HepG2 (cell line): ENCODE data around the gene ANKRD40. TPM values are rescaled to one million over a fixed set of nuclear protein-coding genes. Genes with fewer than 3 reads are reported as not detected.

Source experiments
- ATF3 ChIP-seq: sonication (generic); formaldehyde crosslinking; IDR thresholded peaks from 2 replicates; pipeline ENCODE4 v1.4.0; 2020; ENCODE audit warnings: missing genetic modification reagents
- FOXO1 ChIP-seq: sonication (generic); formaldehyde crosslinking; IDR thresholded peaks from 2 replicates; pipeline ENCODE4 v1.4.0; 2020; ENCODE audit warnings: missing genetic modification reagents
- MEIS2 ChIP-seq: sonication (generic); formaldehyde crosslinking; IDR thresholded peaks from 2 replicates; pipeline ENCODE4 v1.9.0; 2021; ENCODE audit warnings: mild to moderate bottlenecking, missing genetic modification reagents
- NCOA2 ChIP-seq: sonication (generic); formaldehyde crosslinking; IDR thresholded peaks from 2 replicates; pipeline ENCODE4 v1.8.0; 2022; ENCODE audit warnings: inconsistent platforms
- NFYC ChIP-seq: IDR thresholded peaks from 2 replicates; pipeline ENCODE4 v1.6.1; 2016; ENCODE audit warnings: missing genetic modification reagents, missing compliant biosample characterization
- SIX1 ChIP-seq: sonication (generic); formaldehyde crosslinking; IDR thresholded peaks from 2 replicates; pipeline ENCODE4 v1.4.0; 2020; ENCODE audit warnings: missing genetic modification reagents, borderline replicate concordance
- SOX13 ChIP-seq, 3 experiments: fragments of 450-650 bp in 1 of 3; sonication (generic) in 1 of 3; formaldehyde crosslinking in 1 of 3; IDR thresholded peaks in 2 of 3; conservative IDR thresholded peaks in 1 of 3; 2 replicates each; pipeline versions ENCODE4 v1.5.0 to v1.6.1; 2016 to 2020; ENCODE audit warnings: antibody characterized with exemption in 1 of 3, mild to moderate bottlenecking in 1 of 3, missing compliant biosample characterization in 1 of 3, missing genetic modification reagents in 1 of 3, moderate library complexity in 1 of 3
- SRSF4 ChIP-seq: fragments of 200-400 bp; formaldehyde crosslinking; IDR thresholded peaks from one replicate; pipeline ENCODE4 v1.6.1; 2018; ENCODE audit warnings: mild to moderate bottlenecking, low read depth, low read length, moderate library complexity; ENCODE audit not compliant: poor library complexity, severe bottlenecking
- TBX3 ChIP-seq: fragments of 450-650 bp; IDR thresholded peaks from 2 replicates; pipeline ENCODE4 v1.6.1; 2017; ENCODE audit warnings: antibody characterized with exemption, mild to moderate bottlenecking, inconsistent platforms, borderline replicate concordance
- U2AF1 ChIP-seq: fragments of 200-400 bp; formaldehyde crosslinking; optimal IDR thresholded peaks from 2 replicates; pipeline ENCODE3; 2017; ENCODE audit warnings: mild to moderate bottlenecking, low read depth, low read length
- ZBTB14 ChIP-seq: sonication (generic); formaldehyde crosslinking; IDR thresholded peaks from 2 replicates; pipeline ENCODE4 v1.4.0; 2020; ENCODE audit warnings: missing genetic modification reagents
- ZBTB49 ChIP-seq: sonication (generic); formaldehyde crosslinking; IDR thresholded peaks from 2 replicates; pipeline ENCODE4 v1.4.0; 2020; ENCODE audit warnings: missing genetic modification reagents, borderline replicate concordance
- ZNF329 ChIP-seq: sonication (generic); formaldehyde crosslinking; IDR thresholded peaks from 2 replicates; pipeline ENCODE4 v1.9.0; 2021; ENCODE audit warnings: low read depth, mild to moderate bottlenecking, missing genetic modification reagents
- ZNF414 ChIP-seq: sonication (generic); formaldehyde crosslinking; IDR thresholded peaks from 2 replicates; pipeline ENCODE4 v1.5.0; 2020; ENCODE audit warnings: missing genetic modification reagents
- ZNF543 ChIP-seq: sonication (generic); formaldehyde crosslinking; IDR thresholded peaks from 2 replicates; pipeline ENCODE4 v1.4.0; 2020; ENCODE audit warnings: mild to moderate bottlenecking, missing genetic modification reagents
- ZNF775 ChIP-seq: sonication (generic); formaldehyde crosslinking; IDR thresholded peaks from 2 replicates; pipeline ENCODE4 v1.4.0; 2020; ENCODE audit warnings: missing genetic modification reagents, mild to moderate bottlenecking, moderate library complexity, borderline replicate concordance
- ZNF878 ChIP-seq: sonication (generic); formaldehyde crosslinking; IDR thresholded peaks from 2 replicates; pipeline ENCODE4 v1.8.1; 2023; ENCODE audit warnings: mild to moderate bottlenecking, missing genetic modification reagents, moderate library complexity
- polyA plus RNA-seq, 8 experiments: library from polyadenylated mRNA; depleted of rRNA in 3 of 8; stranded (reverse) in 7 of 8; unstranded in 1 of 8; fragments of >200 nt; fragmentation: Illumina TruSeq in 4 of 8; extraction: Trizol in 4 of 8; gene quantifications; 2 replicates each; pipeline versions ENCODE4 v1.2.1 to v1.2.3, GENCODE V29; 2011 to 2016; ENCODE audit warnings: low read depth in 4 of 8, missing spikeins in 1 of 8, mixed read lengths in 1 of 8; ENCODE audit not compliant: insufficient read depth in 1 of 8
- total RNA-seq, 5 experiments: library from RNA; depleted of rRNA; stranded (reverse); fragments of >200 nt; fragmentation: Illumina TruSeq; extraction: Trizol; gene quantifications; 2 replicates each; pipeline ENCODE4 v1.2.3, GENCODE V29; 2016; ENCODE audit warnings: low read depth in 1 of 5
- TF ChIP-seq, protein P1 (sequence below): sonication (generic); formaldehyde crosslinking; IDR thresholded peaks from 2 replicates; pipeline ENCODE4 v1.8.0; 2022; ENCODE audit warnings: mild to moderate bottlenecking, missing genetic modification reagents, moderate library complexity
- TF ChIP-seq, protein P2 (sequence below): sonication (generic); formaldehyde crosslinking; IDR thresholded peaks from 2 replicates; pipeline ENCODE4 v1.4.0; 2020; ENCODE audit warnings: missing genetic modification reagents
- TF ChIP-seq, protein P3 (sequence below): sonication (generic); formaldehyde crosslinking; conservative IDR thresholded peaks from 2 replicates; pipeline ENCODE4 v1.5.0; 2020; ENCODE audit warnings: missing genetic modification reagents

The ANKRD40 gene
- total and polyA plus RNA-seq, 2 of the 13 experiments (the other 11 are each of a cell fraction or from before 2014, with no cell fraction given), result 35.0 to 46.4 TPM

DNA sequence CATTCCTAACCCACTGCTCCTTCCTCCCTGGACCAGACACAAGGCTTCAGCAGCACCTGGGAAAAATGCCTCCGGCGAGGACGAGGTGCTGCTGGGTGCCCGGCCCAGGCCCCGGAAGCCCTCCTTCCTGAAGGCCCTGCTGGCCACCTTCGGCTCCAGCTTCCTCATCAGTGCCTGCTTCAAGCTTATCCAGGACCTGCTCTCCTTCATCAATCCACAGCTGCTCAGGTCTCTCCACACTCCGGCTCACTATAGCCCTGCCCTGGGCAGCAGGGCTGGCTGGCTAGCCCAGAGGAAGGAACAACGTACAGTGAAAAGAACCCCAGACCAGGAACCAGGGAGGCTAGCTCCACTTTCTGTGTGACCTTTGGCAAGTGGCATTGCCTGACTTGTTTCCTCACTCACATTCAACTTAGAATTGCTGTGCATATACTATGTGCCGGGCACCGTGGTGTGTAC is 46.8 kb downstream of the ANKRD40 start (continued):
- TF ChIP-seq, protein P1, sequence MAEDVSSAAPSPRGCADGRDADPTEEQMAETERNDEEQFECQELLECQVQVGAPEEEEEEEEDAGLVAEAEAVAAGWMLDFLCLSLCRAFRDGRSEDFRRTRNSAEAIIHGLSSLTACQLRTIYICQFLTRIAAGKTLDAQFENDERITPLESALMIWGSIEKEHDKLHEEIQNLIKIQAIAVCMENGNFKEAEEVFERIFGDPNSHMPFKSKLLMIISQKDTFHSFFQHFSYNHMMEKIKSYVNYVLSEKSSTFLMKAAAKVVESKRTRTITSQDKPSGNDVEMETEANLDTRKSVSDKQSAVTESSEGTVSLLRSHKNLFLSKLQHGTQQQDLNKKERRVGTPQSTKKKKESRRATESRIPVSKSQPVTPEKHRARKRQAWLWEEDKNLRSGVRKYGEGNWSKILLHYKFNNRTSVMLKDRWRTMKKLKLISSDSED (CRISPR knock-in tag), result 0 out of 2 replicates have a peak, but pooled peaks have one; percentile 36
- TF ChIP-seq SRSF4 (no peak), SIX1 (no peak), ZNF775 (CRISPR knock-in tag) (no peak), NFYC (CRISPR knock-in tag) (no peak), U2AF1 (no peak), ZNF543 (CRISPR knock-in tag) (no peak), ZNF878 (CRISPR knock-in tag) (0 out of 2 replicates have a peak, but pooled peaks have one; percentile 2), ZNF414 (peak; percentile 6; the same call in 1 of the 2 replicates), SOX13 (IDR thresholded peaks at IDR 0.05) (no peak), SOX13 (CRISPR knock-in tag; conservative IDR thresholded peaks at IDR 0.05 in 1 of 2, IDR thresholded peaks at IDR 0.05 in 1 of 2) (no peak), TBX3 (no peak), ZNF329 (no peak), NCOA2 (CRISPR knock-in tag) (no peak), ZBTB14 (no peak), ZBTB49 (CRISPR knock-in tag) (no peak), FOXO1 (CRISPR knock-in tag) (no peak), MEIS2 (CRISPR knock-in tag) (no peak), ATF3 (CRISPR knock-in tag) (no peak)
- TF ChIP-seq, protein P2, sequence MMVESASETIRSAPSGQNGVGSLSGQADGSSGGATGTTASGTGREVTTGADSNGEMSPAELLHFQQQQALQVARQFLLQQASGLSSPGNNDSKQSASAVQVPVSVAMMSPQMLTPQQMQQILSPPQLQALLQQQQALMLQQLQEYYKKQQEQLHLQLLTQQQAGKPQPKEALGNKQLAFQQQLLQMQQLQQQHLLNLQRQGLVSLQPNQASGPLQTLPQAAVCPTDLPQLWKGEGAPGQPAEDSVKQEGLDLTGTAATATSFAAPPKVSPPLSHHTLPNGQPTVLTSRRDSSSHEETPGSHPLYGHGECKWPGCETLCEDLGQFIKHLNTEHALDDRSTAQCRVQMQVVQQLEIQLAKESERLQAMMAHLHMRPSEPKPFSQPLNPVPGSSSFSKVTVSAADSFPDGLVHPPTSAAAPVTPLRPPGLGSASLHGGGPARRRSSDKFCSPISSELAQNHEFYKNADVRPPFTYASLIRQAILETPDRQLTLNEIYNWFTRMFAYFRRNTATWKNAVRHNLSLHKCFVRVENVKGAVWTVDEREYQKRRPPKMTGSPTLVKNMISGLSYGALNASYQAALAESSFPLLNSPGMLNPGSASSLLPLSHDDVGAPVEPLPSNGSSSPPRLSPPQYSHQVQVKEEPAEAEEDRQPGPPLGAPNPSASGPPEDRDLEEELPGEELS (CRISPR knock-in tag), result no peak
- TF ChIP-seq, protein P3, sequence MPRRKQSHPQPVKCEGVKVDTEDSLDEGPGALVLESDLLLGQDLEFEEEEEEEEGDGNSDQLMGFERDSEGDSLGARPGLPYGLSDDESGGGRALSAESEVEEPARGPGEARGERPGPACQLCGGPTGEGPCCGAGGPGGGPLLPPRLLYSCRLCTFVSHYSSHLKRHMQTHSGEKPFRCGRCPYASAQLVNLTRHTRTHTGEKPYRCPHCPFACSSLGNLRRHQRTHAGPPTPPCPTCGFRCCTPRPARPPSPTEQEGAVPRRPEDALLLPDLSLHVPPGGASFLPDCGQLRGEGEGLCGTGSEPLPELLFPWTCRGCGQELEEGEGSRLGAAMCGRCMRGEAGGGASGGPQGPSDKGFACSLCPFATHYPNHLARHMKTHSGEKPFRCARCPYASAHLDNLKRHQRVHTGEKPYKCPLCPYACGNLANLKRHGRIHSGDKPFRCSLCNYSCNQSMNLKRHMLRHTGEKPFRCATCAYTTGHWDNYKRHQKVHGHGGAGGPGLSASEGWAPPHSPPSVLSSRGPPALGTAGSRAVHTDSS (CRISPR knock-in tag), result no peak
